Dermis microvascular lymphatic vessel endothelial cell (primary cell): Measurements from ENCODE around the gene EIPR1. TPM values are rescaled to one million over a fixed set of nuclear protein-coding genes. Genes with fewer than 3 reads are reported as not detected.
"Not testable (repeated sequence)": the region's sequence is repeated elsewhere in the genome, so short reads cannot be mapped to it uniquely, and the experiment has no call there.

Experiments used
- DNase-seq, 2 donors: peaks; one replicate each; pipeline versions ENCODE4 v3.0.0 to v3.0.0-alpha.2; 2010; ENCODE audit warnings: low read depth in 2 of 2
- total RNA-seq: library from RNA; depleted of rRNA; stranded (reverse); fragments of >200 nt; gene quantifications from 2 replicates; pipeline ENCODE4 v1.2.1, GENCODE V29; 2014

The EIPR1 gene
- total RNA-seq, 1 donor from 2014 or later: 28.8 TPM

- DNase-seq: no peak
Observed at GRCh38 chr2:3289971-3290370, 87.6 kb downstream of the EIPR1 start.

GRCh38 chr2:3289526-3289925 is 88.1 kb downstream of the EIPR1 start:
- DNase-seq: no peak

GRCh38 chr2:3289171-3289515 is 88.5 kb downstream of the EIPR1 start:
- DNase-seq: no peak

- peak in 1 of 2 donors; percentile 23 for DNase-seq
Observed at GRCh38 chr2:3288470-3289170, 89.0 kb downstream of the EIPR1 start.

- DNase-seq: no peak
Observed at GRCh38 chr2:3287896-3288295, 89.7 kb downstream of the EIPR1 start.

GRCh38 chr2:3286646-3287036 is 91.0 kb downstream of the EIPR1 start:
- not testable (repeated sequence) for DNase-seq

GRCh38 chr2:3285901-3286645 is 91.5 kb downstream of the EIPR1 start:
- no peak for DNase-seq

GRCh38 chr2:3284657-3285630 is 92.7 kb downstream of the EIPR1 start:
- DNase-seq: no peak

GRCh38 chr2:3283876-3284656 is 93.6 kb downstream of the EIPR1 start:
- not testable (repeated sequence) for DNase-seq

GRCh38 chr2:3283206-3283605 is 94.4 kb downstream of the EIPR1 start:
- DNase-seq: no peak

- DNase-seq: peak in 1 of 2 donors; percentile 10
Observed at GRCh38 chr2:3282056-3282998, 95.3 kb downstream of the EIPR1 start.

GRCh38 chr2:3280683-3281520 is 96.7 kb downstream of the EIPR1 start:
- DNase-seq: no peak

- DNase-seq: no peak
Observed at GRCh38 chr2:3280197-3280596, 97.4 kb downstream of the EIPR1 start.

- no peak for DNase-seq
Observed at GRCh38 chr2:3279236-3279960, 98.2 kb downstream of the EIPR1 start.

- DNase-seq: no peak
Observed at GRCh38 chr2:3278521-3279218, 98.9 kb downstream of the EIPR1 start.

GRCh38 chr2:3277748-3278520 is 99.7 kb downstream of the EIPR1 start:
- DNase-seq: no peak
